HL-60 (cell line): ENCODE data around the gene RAD1.

ENCODE experiments used
- DNase-seq, 2 experiments: peaks; one replicate each; pipeline ENCODE4 v3.0.0-alpha.2; 2010 to 2020; ENCODE audit warnings: low read depth in 1 of 2, low spot score in 1 of 2
- H3K27ac ChIP-seq: fragments of 250-450 bp; sonication (Bioruptor Pico); replicated peaks from 2 replicates; pipeline ENCODE4 v1.5.1; 2020; ENCODE audit warnings: mild to moderate bottlenecking, moderate library complexity
- H3K27me3 ChIP-seq: fragments of 250-450 bp; sonication (Bioruptor Pico); 2 replicates; pipeline ENCODE4 v1.5.1; 2021; ENCODE audit warnings: mild to moderate bottlenecking, moderate library complexity; ENCODE audit not compliant: insufficient read depth, poor library complexity, severe bottlenecking
- H3K4me3 ChIP-seq: replicated peaks from 2 replicates; pipeline ENCODE4 v1.5.1; 2011; ENCODE audit warnings: mild to moderate bottlenecking, control low read depth, low read length; ENCODE audit not compliant: insufficient read depth
- GABPA ChIP-seq: IDR thresholded peaks from 2 replicates; pipeline ENCODE4 v1.6.1; 2012; ENCODE audit warnings: low read depth
- POLR2AphosphoS5 ChIP-seq: IDR thresholded peaks from 2 replicates; pipeline ENCODE4 v1.6.1; 2012; ENCODE audit warnings: low read depth
- SPI1 ChIP-seq: IDR thresholded peaks from 2 replicates; pipeline ENCODE4 v1.6.1; 2012; ENCODE audit warnings: low read depth, mild to moderate bottlenecking, borderline replicate concordance
- TF ChIP-seq, protein P1 (sequence below): IDR thresholded peaks from one replicate; pipeline ENCODE4 v1.5.1; 2011; ENCODE audit warnings: low read length, control low read depth, inconsistent platforms; ENCODE audit not compliant: insufficient read depth
- TF ChIP-seq, protein P2 (sequence below): IDR thresholded peaks from 2 replicates; pipeline ENCODE4 v1.6.1; 2012; ENCODE audit warnings: low read depth; ENCODE audit not compliant: insufficient replicate concordance

The RAD1 gene

DNA sequence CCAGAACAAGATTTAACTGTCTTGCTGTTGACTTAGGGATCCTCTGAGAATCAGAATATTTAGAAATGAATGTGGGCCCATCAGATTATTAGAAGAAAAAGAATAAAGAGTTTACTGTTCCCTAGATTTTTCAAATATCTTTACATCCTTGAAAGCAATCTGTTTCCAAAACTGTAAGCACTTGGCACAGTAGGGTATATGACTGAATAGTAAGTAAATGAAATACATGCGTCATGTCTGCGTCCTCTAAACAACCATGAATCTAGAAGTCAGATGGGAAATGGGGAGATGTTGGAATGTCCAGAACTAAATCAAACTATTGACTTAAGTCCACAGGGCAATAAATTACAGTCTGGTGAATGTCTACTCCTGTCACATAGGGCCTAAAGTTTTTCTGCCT lies 50.2 kb downstream of the RAD1 start:
- Histone ChIP-seq H3K27ac (no peak overlapping the region), H3K4me3 (no peak overlapping the region), H3K27me3 (no peaks in the 10 kb centered on the region)
- no peak for DNase-seq
- TF ChIP-seq, protein P1, sequence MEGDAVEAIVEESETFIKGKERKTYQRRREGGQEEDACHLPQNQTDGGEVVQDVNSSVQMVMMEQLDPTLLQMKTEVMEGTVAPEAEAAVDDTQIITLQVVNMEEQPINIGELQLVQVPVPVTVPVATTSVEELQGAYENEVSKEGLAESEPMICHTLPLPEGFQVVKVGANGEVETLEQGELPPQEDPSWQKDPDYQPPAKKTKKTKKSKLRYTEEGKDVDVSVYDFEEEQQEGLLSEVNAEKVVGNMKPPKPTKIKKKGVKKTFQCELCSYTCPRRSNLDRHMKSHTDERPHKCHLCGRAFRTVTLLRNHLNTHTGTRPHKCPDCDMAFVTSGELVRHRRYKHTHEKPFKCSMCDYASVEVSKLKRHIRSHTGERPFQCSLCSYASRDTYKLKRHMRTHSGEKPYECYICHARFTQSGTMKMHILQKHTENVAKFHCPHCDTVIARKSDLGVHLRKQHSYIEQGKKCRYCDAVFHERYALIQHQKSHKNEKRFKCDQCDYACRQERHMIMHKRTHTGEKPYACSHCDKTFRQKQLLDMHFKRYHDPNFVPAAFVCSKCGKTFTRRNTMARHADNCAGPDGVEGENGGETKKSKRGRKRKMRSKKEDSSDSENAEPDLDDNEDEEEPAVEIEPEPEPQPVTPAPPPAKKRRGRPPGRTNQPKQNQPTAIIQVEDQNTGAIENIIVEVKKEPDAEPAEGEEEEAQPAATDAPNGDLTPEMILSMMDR: no peak
- TF ChIP-seq, protein P2, sequence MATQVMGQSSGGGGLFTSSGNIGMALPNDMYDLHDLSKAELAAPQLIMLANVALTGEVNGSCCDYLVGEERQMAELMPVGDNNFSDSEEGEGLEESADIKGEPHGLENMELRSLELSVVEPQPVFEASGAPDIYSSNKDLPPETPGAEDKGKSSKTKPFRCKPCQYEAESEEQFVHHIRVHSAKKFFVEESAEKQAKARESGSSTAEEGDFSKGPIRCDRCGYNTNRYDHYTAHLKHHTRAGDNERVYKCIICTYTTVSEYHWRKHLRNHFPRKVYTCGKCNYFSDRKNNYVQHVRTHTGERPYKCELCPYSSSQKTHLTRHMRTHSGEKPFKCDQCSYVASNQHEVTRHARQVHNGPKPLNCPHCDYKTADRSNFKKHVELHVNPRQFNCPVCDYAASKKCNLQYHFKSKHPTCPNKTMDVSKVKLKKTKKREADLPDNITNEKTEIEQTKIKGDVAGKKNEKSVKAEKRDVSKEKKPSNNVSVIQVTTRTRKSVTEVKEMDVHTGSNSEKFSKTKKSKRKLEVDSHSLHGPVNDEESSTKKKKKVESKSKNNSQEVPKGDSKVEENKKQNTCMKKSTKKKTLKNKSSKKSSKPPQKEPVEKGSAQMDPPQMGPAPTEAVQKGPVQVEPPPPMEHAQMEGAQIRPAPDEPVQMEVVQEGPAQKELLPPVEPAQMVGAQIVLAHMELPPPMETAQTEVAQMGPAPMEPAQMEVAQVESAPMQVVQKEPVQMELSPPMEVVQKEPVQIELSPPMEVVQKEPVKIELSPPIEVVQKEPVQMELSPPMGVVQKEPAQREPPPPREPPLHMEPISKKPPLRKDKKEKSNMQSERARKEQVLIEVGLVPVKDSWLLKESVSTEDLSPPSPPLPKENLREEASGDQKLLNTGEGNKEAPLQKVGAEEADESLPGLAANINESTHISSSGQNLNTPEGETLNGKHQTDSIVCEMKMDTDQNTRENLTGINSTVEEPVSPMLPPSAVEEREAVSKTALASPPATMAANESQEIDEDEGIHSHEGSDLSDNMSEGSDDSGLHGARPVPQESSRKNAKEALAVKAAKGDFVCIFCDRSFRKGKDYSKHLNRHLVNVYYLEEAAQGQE: no peak
- TF ChIP-seq POLR2AphosphoS5 (no peak), SPI1 (no peak), GABPA (no peak)

DNA sequence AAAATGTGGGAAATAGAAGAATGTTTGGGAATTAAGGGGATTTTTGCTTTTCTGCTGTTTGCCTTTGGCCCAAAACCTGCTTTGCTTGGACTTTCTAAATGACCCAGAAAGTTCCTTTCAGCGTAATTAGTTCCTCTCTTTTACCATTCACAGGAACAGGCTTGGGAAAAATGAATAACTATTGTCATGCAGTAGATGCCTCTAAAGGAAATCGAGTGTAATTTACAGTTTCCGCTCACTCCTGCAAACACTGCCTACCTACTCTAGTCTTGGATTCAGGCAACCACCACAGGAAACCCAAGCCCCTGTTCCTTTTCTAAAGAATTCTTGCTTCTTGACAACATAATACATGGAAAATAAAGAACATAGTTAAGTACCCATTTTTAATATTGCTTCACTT lies 51.4 kb downstream of the RAD1 start:
- TF ChIP-seq GABPA (no peak), SPI1 (no peak), POLR2AphosphoS5 (no peak)
- TF ChIP-seq, protein P2: no peak
- TF ChIP-seq, protein P1: no peak
- Histone ChIP-seq H3K27ac (no peak overlapping the region), H3K4me3 (no peak overlapping the region)

DNA sequence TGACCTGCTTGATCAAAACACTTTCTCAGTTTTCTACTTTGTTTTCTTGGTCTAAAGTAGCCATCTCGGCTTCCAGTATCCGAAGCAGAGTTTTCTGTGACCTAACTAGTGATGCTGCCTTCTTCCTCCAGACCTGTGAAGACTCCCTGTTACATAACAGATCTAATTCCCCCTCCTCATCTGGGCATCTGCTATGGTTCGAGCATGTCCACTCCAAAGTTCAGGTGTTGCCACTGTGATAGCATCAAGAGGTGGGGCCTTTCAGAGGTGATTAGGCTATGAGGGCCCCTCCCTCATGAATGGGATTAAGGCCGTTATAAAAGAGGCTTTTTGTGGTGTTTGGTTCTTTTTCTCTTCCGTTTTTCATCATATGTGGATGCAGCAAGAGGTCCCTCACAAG lies 56.1 kb downstream of the RAD1 start:
- Histone ChIP-seq H3K27me3 (peaks cover 5% of the 10 kb centered on the region), H3K27ac (no peak overlapping the region), H3K4me3 (no peak overlapping the region)
- no peak for DNase-seq
- TF ChIP-seq POLR2AphosphoS5: no peak
- TF ChIP-seq, protein P1: no peak
- no peak for TF ChIP-seq GABPA

More for the DNA sequence above, 51.4 kb downstream of the RAD1 start:
- no peaks in the 10 kb centered on the region for H3K27me3 ChIP-seq
- DNase-seq: no peak

DNA sequence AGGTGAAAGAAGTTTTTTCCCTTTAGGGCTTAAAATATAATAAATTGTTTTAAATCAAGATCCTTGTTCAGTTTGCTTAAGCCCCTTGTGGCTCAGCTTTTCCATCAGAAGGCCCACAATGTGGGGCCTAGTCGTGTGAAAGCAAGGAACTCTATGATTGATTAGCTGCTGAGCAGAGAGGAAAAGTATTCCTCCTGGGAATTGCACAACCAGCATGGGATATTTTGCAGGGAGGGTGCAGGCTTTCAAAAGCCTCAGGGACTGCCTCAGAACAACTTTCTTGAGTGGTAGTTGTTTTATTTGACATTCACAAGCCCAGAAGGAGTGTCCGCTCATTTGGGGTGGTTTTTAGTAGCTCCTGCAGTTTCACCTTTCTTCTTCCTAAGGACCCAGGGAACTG lies 56.5 kb downstream of the RAD1 start:
- DNase-seq: no peak
- Histone ChIP-seq H3K27ac (no peak overlapping the region), H3K4me3 (no peak overlapping the region), H3K27me3 (peaks cover 5% of the 10 kb centered on the region)
- TF ChIP-seq POLR2AphosphoS5: no peak
- TF ChIP-seq SPI1: no peak
- TF ChIP-seq, protein P2: no peak
- TF ChIP-seq, protein P1: no peak
- TF ChIP-seq GABPA: no peak
